HepG2 (cell line): ENCODE data around the gene SH3D19.
A peak's percentile ranks its signal among the peaks of the same experiment; 100 is the strongest.

Experiments used
- MYC ChIP-seq: sonication (generic); formaldehyde crosslinking; IDR thresholded peaks from 2 replicates; pipeline ENCODE4 v1.9.0; 2021; ENCODE audit warnings: missing genetic modification reagents, borderline replicate concordance
- NFIC ChIP-seq: IDR thresholded peaks from 2 replicates; pipeline ENCODE4 v1.6.1; 2012; ENCODE audit warnings: mild to moderate bottlenecking, low read length, inconsistent platforms
- SRF ChIP-seq: IDR thresholded peaks from 2 replicates; pipeline ENCODE4 v1.6.1; 2011; ENCODE audit warnings: mild to moderate bottlenecking, low read depth, low read length, moderate library complexity
- SRSF1 ChIP-seq: fragments of 200-400 bp; formaldehyde crosslinking; optimal IDR thresholded peaks from 2 replicates; pipeline ENCODE3; 2017; ENCODE audit warnings: mild to moderate bottlenecking, low read depth, low read length, moderate library complexity
- ZBTB21 ChIP-seq: sonication (generic); formaldehyde crosslinking; IDR thresholded peaks from 2 replicates; pipeline ENCODE4 v1.4.0; 2020; ENCODE audit warnings: missing genetic modification reagents
- ZNF841 ChIP-seq: sonication (generic); formaldehyde crosslinking; IDR thresholded peaks from 2 replicates; pipeline ENCODE4 v1.8.1; 2023; ENCODE audit warnings: missing genetic modification reagents, borderline replicate concordance

DNA sequence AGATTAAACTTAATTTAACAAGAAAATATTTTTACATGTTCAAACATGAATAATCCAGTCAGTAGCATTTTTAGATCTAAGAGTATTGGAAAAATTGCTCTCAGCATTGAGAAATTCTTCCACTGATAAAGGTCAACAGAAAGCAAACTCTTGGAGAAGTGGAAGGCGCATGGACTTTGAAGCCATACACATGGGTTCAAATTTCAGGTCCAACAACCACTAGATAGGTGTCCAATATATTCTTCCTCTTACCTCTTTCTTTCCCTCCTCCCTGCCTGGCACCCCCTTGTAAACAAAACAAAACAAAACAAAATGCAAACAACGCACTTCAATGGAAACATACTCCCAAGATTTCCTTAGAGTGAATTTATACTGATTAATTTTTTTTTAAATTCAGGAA is 76.9 kb downstream of the SH3D19 start:
- TF ChIP-seq ZBTB21 (CRISPR knock-in tag) (no peak), SRSF1 (no peak), SRF (no peak), NFIC (0 out of 2 replicates have a peak, but pooled peaks have one; percentile 40), ZNF841 (CRISPR knock-in tag) (no peak), MYC (CRISPR knock-in tag) (no peak)
